Heart right ventricle (tissue), 16 donors: ENCODE results near the gene FHIT. TPM values are rescaled to one million over a fixed set of nuclear protein-coding genes. Genes with fewer than 3 reads are reported as not detected.
A peak's percentile ranks its signal among the peaks of the same experiment; 100 is the strongest.

ENCODE experiments used
- ATAC-seq, 8 donors: fragments of 200-7000 bp; cut with Tn5 transposase; one replicate each; pipeline ENCODE4 v1.9.1; 2020; ENCODE audit warnings: mild to moderate bottlenecking in 8 of 8, moderate library complexity in 8 of 8, moderate number of reproducible peaks in 1 of 8
- DNase-seq, 2 donors: peaks; one replicate each; pipeline ENCODE4 v3.0.0-alpha.2; 2020
- H3K27ac ChIP-seq, 10 donors: fragments of 200-600 bp; sonication (generic) in 2 of 10; one replicate each; pipeline versions ENCODE4 v1.5.0 to v1.8.0; 2020 to 2022; ENCODE audit warnings: mild to moderate bottlenecking in 3 of 10
- H3K27me3 ChIP-seq, 7 donors: fragments of 200-600 bp; one replicate each; pipeline ENCODE4 v1.8.0; 2021 to 2022; ENCODE audit warnings: mild to moderate bottlenecking in 2 of 7
- H3K36me3 ChIP-seq, 9 donors: fragments of 200-600 bp; sonication (generic) in 1 of 9; one replicate each; pipeline versions ENCODE4 v1.5.0 to v1.8.0; 2020 to 2022; ENCODE audit warnings: mild to moderate bottlenecking in 2 of 9
- H3K4me1 ChIP-seq, 9 donors: fragments of 200-600 bp; sonication (generic) in 1 of 9; one replicate each; pipeline versions ENCODE4 v1.5.0 to v1.8.0; 2020 to 2022; ENCODE audit warnings: mild to moderate bottlenecking in 4 of 9
- H3K4me3 ChIP-seq, 10 donors: fragments of 200-600 bp; sonication (generic) in 2 of 10; one replicate each; pipeline versions ENCODE4 v1.5.0 to v1.8.0; 2020 to 2022; ENCODE audit warnings: mild to moderate bottlenecking in 7 of 10, moderate library complexity in 2 of 10
- H3K9me3 ChIP-seq, 11 donors: fragments of 200-600 bp in 10 of 11; sonication (generic) in 2 of 11; one replicate each; pipeline versions ENCODE4 v1.5.0 to v1.8.0; 2013 to 2022; ENCODE audit warnings: mild to moderate bottlenecking in 2 of 11, control low read depth in 1 of 11, moderate library complexity in 1 of 11
- WGBS, 2 donors: extraction: QIAGEN DNeasy Blood & Tissue Kit; methylation state at CpG; one replicate each; pipeline ENCODE4 v1.1.7; 2013; ENCODE audit warnings: inconsistent platforms in 1 of 2; 5-methylcytosine and 5-hydroxymethylcytosine counted together
- intact Hi-C, 10 donors: fragments of 100-400 bp; cut with DNase I; formaldehyde crosslinking; loops; one replicate each; pipeline versions ENCODE4 v1.11.1 to v1.14.2; 2022
- polyA plus RNA-seq, 2 donors: library from polyadenylated mRNA; stranded (reverse); fragments of 200-250 nt; gene quantifications; one replicate each; pipeline ENCODE4 v1.2.3, GENCODE V29; 2013
- total RNA-seq, 10 donors: library from RNA; stranded (reverse); fragmentation: NEBNext Ultra II Directional in 3 of 10; extraction: Animal tissue kit (Norgen Biotek cat#: 25700) in 3 of 10; gene quantifications; one replicate each; pipeline versions ENCODE4 v1.2.1 to v1.2.4, GENCODE V29; 2021 to 2023
- TF ChIP-seq, protein P1 (sequence below), 9 donors: fragments of 200-600 bp; sonication (generic) in 2 of 9; IDR thresholded peaks; one replicate each; pipeline versions ENCODE4 v1.5.0 to v1.8.0; 2021 to 2022; ENCODE audit warnings: antibody characterized with exemption in 9 of 9, mild to moderate bottlenecking in 5 of 9, moderate library complexity in 1 of 9
- donor health status: Arrhythmogenic right ventricular cardiomyopathy.
- donor health status: ischemic (EF 13 %, LVEDD 7.1; RV severe dilation, severe dysfunction).
- donor health status: healthy with polysubstance abuse.
- donor health status: DM: no; HTN: yes; CAD: no.
- donor health status: DM: no; HTN: no; CAD: no.
- donor health status: ischemic (EF 25% LVEDD 6.9; RV normal size, moderate dysfunction).
- donor health status: ischemic (EF 25% LVEDD 5.7; RV mildly dilated, moderate dysfunction).
- donor health status: healthy.
- donor health status: DM: yes; HTN: yes; CAD: no.
- donor health status: Ischemic cardiomyopathy.
- donor health status: ischemic (EF 35%, LVEDD 5.7; RV mildly dilated, moderate dysfunction).
- donor health status: nonischemic (EF 11% LVEDD 7.7; RV severe dilation, severe dysfunction).
- donor health status: DM: yes; HTN: yes; CAD: no.
- donor health status: PGD.
- donor health status: ischemic (EF 29% LVEDD 5.4; RV normal size, mild dysfunction).
- donor health status: nonischemic (EF 23%, LVEDD 6.1; RV moderate dilation, normal function).

Gene FHIT
- total and polyA plus RNA-seq, 12 donors: 4.7 to 25.5 (median 18.3) TPM

DNA sequence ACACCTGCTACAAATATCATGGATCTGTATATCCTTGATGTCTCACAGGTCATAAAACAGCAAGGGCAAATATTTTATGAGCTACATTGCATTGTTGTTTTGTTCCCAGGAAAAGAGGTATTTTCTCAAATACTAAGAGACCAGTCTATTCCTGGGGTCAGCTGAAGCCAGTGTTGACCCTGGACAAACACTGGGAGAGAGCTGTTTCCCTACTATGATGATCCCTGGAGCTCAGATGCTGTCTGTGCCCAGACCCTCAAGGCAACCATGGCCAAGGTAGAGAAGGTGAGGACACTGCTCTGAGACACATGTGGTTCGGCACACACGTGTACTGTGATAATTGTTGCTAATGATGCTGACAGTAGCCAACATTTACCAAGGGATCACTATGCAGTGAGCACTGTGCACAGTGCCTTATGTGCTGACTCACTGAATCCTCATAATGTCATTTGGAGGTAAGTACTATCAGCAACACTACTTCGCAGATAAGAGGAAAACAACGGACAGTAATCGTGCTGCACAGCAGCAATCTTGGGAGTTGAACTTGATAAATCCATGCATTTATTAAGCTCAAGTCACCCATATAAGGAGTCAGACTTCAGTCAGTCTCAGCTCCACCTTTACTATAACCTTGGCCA lies 943.6 kb downstream of the FHIT start:
- no peak overlapping the region for H3K4me3 ChIP-seq
- ATAC-seq: no peak
- intact Hi-C loops: no loop called here
- H3K36me3 ChIP-seq: no peaks in the 10 kb centered on the region
- H3K27me3 ChIP-seq: no peaks in the 10 kb centered on the region
- WGBS, 2 donors: 79 to 86% methylated on average over 5 of the region's 5 CpGs
- no peaks in the 10 kb centered on the region for H3K4me1 ChIP-seq
- no peak for DNase-seq
- no peaks in the 10 kb centered on the region for H3K9me3 ChIP-seq
- TF ChIP-seq, protein P1, sequence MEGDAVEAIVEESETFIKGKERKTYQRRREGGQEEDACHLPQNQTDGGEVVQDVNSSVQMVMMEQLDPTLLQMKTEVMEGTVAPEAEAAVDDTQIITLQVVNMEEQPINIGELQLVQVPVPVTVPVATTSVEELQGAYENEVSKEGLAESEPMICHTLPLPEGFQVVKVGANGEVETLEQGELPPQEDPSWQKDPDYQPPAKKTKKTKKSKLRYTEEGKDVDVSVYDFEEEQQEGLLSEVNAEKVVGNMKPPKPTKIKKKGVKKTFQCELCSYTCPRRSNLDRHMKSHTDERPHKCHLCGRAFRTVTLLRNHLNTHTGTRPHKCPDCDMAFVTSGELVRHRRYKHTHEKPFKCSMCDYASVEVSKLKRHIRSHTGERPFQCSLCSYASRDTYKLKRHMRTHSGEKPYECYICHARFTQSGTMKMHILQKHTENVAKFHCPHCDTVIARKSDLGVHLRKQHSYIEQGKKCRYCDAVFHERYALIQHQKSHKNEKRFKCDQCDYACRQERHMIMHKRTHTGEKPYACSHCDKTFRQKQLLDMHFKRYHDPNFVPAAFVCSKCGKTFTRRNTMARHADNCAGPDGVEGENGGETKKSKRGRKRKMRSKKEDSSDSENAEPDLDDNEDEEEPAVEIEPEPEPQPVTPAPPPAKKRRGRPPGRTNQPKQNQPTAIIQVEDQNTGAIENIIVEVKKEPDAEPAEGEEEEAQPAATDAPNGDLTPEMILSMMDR (IDR thresholded peaks at IDR 0.05): no peak
- H3K27ac ChIP-seq: no peak overlapping the region

DNA sequence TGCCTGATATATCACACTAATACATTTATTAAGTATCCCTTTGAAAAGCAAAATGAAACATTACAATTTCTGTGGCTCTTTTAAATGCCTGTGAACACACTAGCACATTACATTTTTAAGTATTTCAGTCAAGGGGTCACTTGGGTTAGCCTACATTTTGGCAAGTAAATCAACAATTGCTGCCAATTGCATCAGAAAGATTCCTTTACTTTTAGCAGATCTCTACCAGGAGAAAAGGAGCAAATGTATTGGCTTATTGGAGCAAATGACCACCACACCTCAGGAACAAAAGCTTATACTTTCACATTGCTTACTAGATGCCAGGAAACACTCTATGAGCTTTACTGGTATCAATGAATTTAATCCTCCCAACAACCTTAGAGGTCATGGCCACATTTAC lies 947.1 kb downstream of the FHIT start:
- Histone ChIP-seq H3K36me3 (no peaks in the 10 kb centered on the region), H3K4me1 (no peaks in the 10 kb centered on the region), H3K27me3 (no peaks in the 10 kb centered on the region), H3K27ac (no peak overlapping the region), H3K9me3 (peaks cover 0 to 5% (median 0%) of the 10 kb centered on the region in 11 donors), H3K4me3 (no peak overlapping the region)
- intact Hi-C loops: no loop called here
- TF ChIP-seq, protein P1 (IDR thresholded peaks at IDR 0.05): no peak
- DNase-seq (no peak), ATAC-seq (no peak)

DNA sequence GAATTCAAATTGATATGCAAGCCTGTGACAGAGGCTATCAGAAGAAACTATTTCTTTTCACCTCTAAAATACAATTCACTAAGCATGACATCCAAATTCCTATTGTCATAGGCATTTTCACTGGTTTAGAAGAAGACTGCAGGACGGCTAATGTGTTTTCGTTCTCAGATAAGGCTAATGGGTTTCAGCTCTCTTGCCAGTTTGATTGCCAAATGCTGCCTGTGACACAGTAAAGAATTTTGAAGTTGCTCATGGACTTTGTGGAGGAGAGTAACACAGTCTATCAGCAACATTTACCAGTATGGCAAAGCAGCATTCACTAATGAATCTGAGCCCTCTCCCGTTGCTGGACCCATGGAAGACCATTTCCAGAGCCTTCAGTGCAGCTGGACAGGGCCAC lies 948.1 kb downstream of the FHIT start:
- peak in 2 of 8 donors; percentile 7 to 22 for ATAC-seq
- Histone ChIP-seq H3K4me1 (no peaks in the 10 kb centered on the region), H3K36me3 (no peaks in the 10 kb centered on the region), H3K4me3 (no peak overlapping the region), H3K27me3 (no peaks in the 10 kb centered on the region), H3K27ac (no peak overlapping the region), H3K9me3 (peaks cover 0 to 5% (median 0%) of the 10 kb centered on the region in 11 donors)
- intact Hi-C loops: no loop called here
- 58 to 61% methylated on average over 3 of the region's 3 CpGs for WGBS, 2 donors
- no peak for DNase-seq
- TF ChIP-seq, protein P1 (IDR thresholded peaks at IDR 0.05): no peak

DNA sequence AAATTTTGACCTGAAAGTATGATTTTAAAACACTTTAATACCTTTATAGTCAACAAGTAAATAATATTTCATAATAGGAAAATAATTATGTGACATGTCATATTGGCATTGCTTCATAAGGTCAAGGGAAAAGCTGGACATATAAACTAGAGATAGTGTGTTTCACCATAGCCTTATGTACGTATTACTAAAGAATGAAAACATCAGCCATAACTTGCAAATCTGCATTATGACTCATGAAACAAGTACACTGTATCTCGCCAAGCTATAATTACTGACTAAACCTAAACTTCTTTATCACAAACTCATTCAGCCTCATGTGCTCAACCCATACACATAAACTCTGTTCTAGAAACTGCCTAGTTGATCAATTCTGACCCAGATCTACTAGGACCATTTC lies 950.1 kb downstream of the FHIT start:
- H3K9me3 ChIP-seq: peaks cover 0 to 5% (median 0%) of the 10 kb centered on the region in 11 donors
- intact Hi-C loops: no loop called here
- H3K27ac ChIP-seq: no peak overlapping the region
- no peaks in the 10 kb centered on the region for H3K36me3 ChIP-seq
- TF ChIP-seq, protein P1 (IDR thresholded peaks at IDR 0.05): no peak
- H3K27me3 ChIP-seq: no peaks in the 10 kb centered on the region
- 82 to 93% methylated on average over 2 of the region's 2 CpGs for WGBS, 2 donors
- ATAC-seq: no peak
- no peak for DNase-seq
- no peaks in the 10 kb centered on the region for H3K4me1 ChIP-seq
- no peak overlapping the region for H3K4me3 ChIP-seq
